ENCODE measurements around the gene PTPN11. TPM values are rescaled to one million over a fixed set of nuclear protein-coding genes. Genes with fewer than 3 reads are reported as not detected.

Gene PTPN11
- total RNA-seq, 4 donors from 2014 or later, result 131 to 178 (median 141) TPM

DNA sequence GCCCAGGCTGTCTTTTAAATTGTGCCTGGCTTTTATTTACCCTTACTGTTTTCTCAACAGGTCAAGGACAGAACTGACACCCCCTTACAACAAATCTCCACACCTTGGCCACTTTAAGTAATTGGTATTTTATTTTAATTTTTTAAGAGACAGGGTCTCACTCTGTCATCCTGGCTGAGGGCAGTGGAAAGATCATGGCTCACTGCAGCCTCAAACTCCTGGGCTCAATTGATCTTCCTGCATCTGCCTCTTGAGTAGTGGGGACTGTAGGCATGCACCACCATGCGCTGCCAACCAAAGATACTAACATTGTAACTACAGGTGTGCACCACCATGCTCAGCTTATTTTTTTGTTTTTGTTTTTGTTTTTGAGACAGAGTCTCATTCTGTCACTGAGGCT lies 109.8 kb downstream of the PTPN11 start:
- no peak for ATAC-seq
- WGBS, 2 donors (ENCODE audit: low coverage in 1 of 2), result 100% methylated on average over 1 of the region's 1 CpG; no CpG with 5 or more reads in 1 of the 2 donors
- H3K27ac ChIP-seq, result no peak overlapping the region
- H3K36me3 ChIP-seq, result no peaks in the 10 kb centered on the region
- H3K4me3 ChIP-seq, result no peak overlapping the region
- no peaks in the 10 kb centered on the region for H3K4me1 ChIP-seq
- H3K9me3 ChIP-seq, result no peaks in the 10 kb centered on the region
- H3K27me3 ChIP-seq, result no peaks in the 10 kb centered on the region
- TF ChIP-seq POLR2AphosphoS5 (IDR thresholded peaks at IDR 0.05), result no peak
- TF ChIP-seq, protein P1, sequence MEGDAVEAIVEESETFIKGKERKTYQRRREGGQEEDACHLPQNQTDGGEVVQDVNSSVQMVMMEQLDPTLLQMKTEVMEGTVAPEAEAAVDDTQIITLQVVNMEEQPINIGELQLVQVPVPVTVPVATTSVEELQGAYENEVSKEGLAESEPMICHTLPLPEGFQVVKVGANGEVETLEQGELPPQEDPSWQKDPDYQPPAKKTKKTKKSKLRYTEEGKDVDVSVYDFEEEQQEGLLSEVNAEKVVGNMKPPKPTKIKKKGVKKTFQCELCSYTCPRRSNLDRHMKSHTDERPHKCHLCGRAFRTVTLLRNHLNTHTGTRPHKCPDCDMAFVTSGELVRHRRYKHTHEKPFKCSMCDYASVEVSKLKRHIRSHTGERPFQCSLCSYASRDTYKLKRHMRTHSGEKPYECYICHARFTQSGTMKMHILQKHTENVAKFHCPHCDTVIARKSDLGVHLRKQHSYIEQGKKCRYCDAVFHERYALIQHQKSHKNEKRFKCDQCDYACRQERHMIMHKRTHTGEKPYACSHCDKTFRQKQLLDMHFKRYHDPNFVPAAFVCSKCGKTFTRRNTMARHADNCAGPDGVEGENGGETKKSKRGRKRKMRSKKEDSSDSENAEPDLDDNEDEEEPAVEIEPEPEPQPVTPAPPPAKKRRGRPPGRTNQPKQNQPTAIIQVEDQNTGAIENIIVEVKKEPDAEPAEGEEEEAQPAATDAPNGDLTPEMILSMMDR (IDR thresholded peaks at IDR 0.05), result no peak
- TF ChIP-seq EP300 (IDR thresholded peaks at IDR 0.05), result no peak
- no peak for TF ChIP-seq POLR2A (IDR thresholded peaks at IDR 0.05)

- H3K27ac ChIP-seq, result no peak overlapping the region
- no peak for ATAC-seq
- no peaks in the 10 kb centered on the region for H3K4me1 ChIP-seq
- H3K36me3 ChIP-seq, result no peaks in the 10 kb centered on the region
- no peak overlapping the region for H3K4me3 ChIP-seq
- TF ChIP-seq, protein P1 (IDR thresholded peaks at IDR 0.05), result no peak
- TF ChIP-seq POLR2A (IDR thresholded peaks at IDR 0.05) (no peak), EP300 (IDR thresholded peaks at IDR 0.05) (no peak)
- no peaks in the 10 kb centered on the region for H3K27me3 ChIP-seq
- no peaks in the 10 kb centered on the region for H3K9me3 ChIP-seq
- 39 to 54% methylated on average over 2 of the region's 2 CpGs for WGBS, 2 donors (ENCODE audit: low coverage in 1 of 2)
Observed at GRCh38 chr12:112530941-112531340, 112.2 kb downstream of the PTPN11 start.

DNA sequence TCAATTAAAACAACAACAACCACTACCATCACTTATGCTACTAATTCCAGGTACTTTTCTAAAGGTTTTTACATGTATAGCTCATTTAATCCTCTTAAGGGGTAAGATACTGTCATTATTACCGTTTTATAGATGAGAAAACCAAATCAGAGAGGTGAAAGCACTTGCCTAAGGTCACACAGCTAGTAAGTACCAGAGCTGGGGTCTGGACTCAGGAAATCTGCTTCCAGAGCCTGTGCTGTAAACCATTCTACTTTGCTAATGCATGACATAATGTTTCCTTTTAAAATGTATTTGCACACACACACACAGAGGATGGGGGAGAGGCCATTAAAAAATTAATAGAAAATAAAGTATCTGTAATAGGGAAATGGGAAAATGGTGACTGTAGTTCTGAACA lies 113.4 kb downstream of the PTPN11 start:
- Histone ChIP-seq H3K27ac (no peak overlapping the region), H3K9me3 (no peaks in the 10 kb centered on the region), H3K27me3 (no peaks in the 10 kb centered on the region), H3K36me3 (no peaks in the 10 kb centered on the region), H3K4me3 (no peak overlapping the region), H3K4me1 (no peaks in the 10 kb centered on the region)
- ATAC-seq, result no peak
- TF ChIP-seq, protein P1 (IDR thresholded peaks at IDR 0.05), result no peak
- no peak for TF ChIP-seq POLR2AphosphoS5 (IDR thresholded peaks at IDR 0.05)
- no peak for TF ChIP-seq EP300 (IDR thresholded peaks at IDR 0.05)
- no peak for TF ChIP-seq POLR2A (IDR thresholded peaks at IDR 0.05)
- WGBS, 2 donors (ENCODE audit: low coverage in 1 of 2), result 64 to 67% methylated on average over 1 of the region's 1 CpG

- Histone ChIP-seq H3K4me3 (no peak overlapping the region), H3K36me3 (no peaks in the 10 kb centered on the region), H3K27ac (no peak overlapping the region), H3K9me3 (no peaks in the 10 kb centered on the region), H3K4me1 (no peaks in the 10 kb centered on the region), H3K27me3 (no peaks in the 10 kb centered on the region)
- ATAC-seq, result no peak
- 57 to 71% methylated on average over 3 to 7 of the region's 7 CpGs for WGBS, 2 donors (ENCODE audit: low coverage in 1 of 2)
- TF ChIP-seq, protein P1 (IDR thresholded peaks at IDR 0.05), result no peak
- TF ChIP-seq POLR2A (IDR thresholded peaks at IDR 0.05) (no peak), EP300 (IDR thresholded peaks at IDR 0.05) (no peak), POLR2AphosphoS5 (IDR thresholded peaks at IDR 0.05) (no peak)
Observed at GRCh38 chr12:112533528-112533927, 114.8 kb downstream of the PTPN11 start.

DNA sequence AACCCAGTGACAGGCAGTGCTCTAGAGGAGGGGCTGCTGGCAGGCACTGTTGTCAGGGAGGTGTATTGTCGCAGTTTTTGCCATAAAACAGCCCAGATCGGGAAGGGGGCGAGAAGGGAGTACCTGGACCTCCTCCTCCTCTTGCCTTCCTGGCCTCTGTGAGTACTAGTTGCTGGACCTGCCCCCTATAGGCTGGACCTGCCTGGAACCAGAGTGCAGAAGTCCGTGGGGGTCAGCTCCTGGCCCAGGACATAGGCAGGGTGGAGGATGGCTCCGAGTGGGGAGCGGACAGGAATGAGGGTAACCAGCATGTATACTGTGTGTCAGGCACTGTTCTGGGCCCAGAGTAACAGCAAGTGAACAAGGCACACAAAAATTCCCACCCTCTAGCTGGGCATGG lies 116.3 kb downstream of the PTPN11 start:
- TF ChIP-seq POLR2A (IDR thresholded peaks at IDR 0.05), result no peak
- no peak for TF ChIP-seq EP300 (IDR thresholded peaks at IDR 0.05)
- TF ChIP-seq, protein P1 (IDR thresholded peaks at IDR 0.05), result no peak
- no peak for TF ChIP-seq POLR2AphosphoS5 (IDR thresholded peaks at IDR 0.05)
- no peaks in the 10 kb centered on the region for H3K4me1 ChIP-seq
- no peak for ATAC-seq
- H3K4me3 ChIP-seq, result no peak overlapping the region
- H3K27me3 ChIP-seq, result peaks cover 7% of the 10 kb centered on the region
- WGBS, 2 donors (ENCODE audit: low coverage in 1 of 2), result 84 to 100% methylated on average over 1 to 5 of the region's 6 CpGs
- no peaks in the 10 kb centered on the region for H3K9me3 ChIP-seq
- H3K36me3 ChIP-seq, result no peaks in the 10 kb centered on the region
- no peak overlapping the region for H3K27ac ChIP-seq

All from gastroesophageal sphincter (tissue), 4 donors.